OCI-LY7 (cell line): ENCODE results near the gene CTRB1.

ENCODE experiments used
- CTCF ChIP-seq: fragments of 200-600 bp; sonication (generic); conservative IDR thresholded peaks from 2 replicates; pipeline ENCODE4 v1.5.1; 2014; ENCODE audit warnings: mild to moderate bottlenecking, antibody characterized with exemption, low read length, moderate library complexity, mixed read lengths
- EZH2phosphoT487 ChIP-seq: fragments of 200-600 bp; sonication (generic); IDR thresholded peaks from 2 replicates; pipeline ENCODE4 v1.6.1; 2018; ENCODE audit warnings: low read depth, borderline replicate concordance, mild to moderate bottlenecking, mixed run types, antibody characterized with exemption, low read length, moderate library complexity, mixed read lengths

DNA sequence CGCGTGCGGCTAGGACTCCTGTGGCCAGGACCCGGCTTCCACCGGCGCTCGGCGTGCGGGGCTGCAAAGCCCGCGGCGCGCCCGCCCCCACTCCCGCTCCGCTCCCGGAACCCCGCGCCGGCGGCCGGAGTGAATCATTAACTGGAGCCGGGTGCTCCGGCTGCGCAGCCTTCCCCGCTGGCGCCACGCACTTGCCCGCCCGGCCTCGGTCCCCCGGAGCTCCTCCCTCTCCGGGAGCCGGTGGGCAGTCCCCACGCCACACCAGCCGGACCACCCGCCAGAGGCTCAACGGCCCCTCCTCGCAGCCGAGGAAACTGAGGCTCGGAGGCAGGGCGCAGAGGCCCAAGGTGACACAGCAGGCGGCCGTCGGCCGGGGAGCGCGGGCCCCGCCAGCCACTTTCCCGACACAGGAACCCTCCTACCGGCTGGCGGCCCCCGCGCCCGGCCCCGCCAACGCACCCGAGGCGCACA, 32.1 kb downstream of the CTRB1 start:
- TF ChIP-seq CTCF (no peak), EZH2phosphoT487 (no peak)
